ENCODE results near the gene STXBP5. TPM values are rescaled to one million over a fixed set of nuclear protein-coding genes. Genes with fewer than 3 reads are reported as not detected.

STXBP5 gene
- total RNA-seq, 2 experiments from 2014 or later = 14.4 to 15.0 TPM

DNA sequence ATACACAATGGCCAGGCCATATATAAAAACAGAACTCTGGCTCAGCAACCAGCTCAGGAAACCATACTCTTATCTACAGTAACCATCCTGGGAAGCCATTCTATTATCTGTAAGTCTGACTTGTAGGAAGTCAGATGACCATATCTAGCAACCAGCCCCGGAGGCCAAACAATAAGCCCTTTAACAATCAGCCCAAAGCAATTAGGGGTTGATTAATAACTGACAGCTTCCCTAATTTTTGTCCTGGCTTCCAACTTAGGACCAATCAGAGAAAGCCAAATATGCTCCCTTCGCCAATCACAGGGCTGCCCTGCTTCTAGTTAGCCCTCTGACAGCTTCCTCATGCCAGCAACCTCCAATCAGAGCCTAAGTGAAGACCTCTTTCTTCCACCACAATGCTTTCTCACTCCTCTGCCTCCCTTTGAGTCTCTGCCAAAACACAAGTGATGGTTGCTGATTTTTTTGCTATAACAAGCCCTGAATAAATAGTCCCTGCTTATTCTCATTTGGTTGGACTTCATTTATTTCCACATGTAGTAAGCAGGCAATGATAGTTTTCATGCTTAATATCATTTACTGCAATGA is 37.8 kb upstream of the STXBP5 start:
- ChIA-PET POLR2A (no interaction called here), CTCF (no interaction called here)
- no peaks in the 10 kb centered on the region for H3K36me3 Mint-ChIP-seq (ENCODE audit: low read depth)
- H3K27me3 Mint-ChIP-seq = peaks cover 2% of the 10 kb centered on the region
- intact Hi-C loops (cut with DNase I, micrococcal nuclease) = no loop called here
- DNase-seq = no peak
- no peak for ATAC-seq
- H3K4me1 Mint-ChIP-seq = peaks cover 9% of the 10 kb centered on the region
- H3K27ac Mint-ChIP-seq = no peak overlapping the region
- H3K4me3 Mint-ChIP-seq = no peak overlapping the region
- H3K9me3 Mint-ChIP-seq (ENCODE audit: low read depth) = no peaks in the 10 kb centered on the region

DNA sequence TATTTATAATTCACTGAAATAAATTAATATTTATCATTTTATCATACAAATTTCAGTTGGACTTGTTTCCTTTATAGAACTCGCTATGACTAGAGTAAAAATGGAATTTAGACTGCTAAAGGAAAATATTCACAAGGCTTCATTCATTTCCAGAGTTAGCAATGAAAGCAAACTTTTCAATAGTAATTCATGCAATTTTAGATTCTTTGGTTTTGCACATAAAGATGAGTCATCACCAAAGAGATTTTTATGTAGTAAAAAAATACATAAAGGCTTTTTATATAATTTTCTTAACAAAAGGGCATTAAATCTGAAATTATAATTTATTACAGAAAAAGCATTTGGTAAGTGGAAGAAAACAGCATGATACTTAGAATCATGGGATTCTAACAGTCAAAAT is 37.2 kb upstream of the STXBP5 start:
- intact Hi-C loops (cut with DNase I, micrococcal nuclease) = no loop called here
- H3K27ac Mint-ChIP-seq = no peak overlapping the region
- no peak for DNase-seq
- no peaks in the 10 kb centered on the region for H3K36me3 Mint-ChIP-seq (ENCODE audit: low read depth)
- ChIA-PET CTCF (no interaction called here), POLR2A (no interaction called here)
- H3K4me1 Mint-ChIP-seq = peaks cover 9% of the 10 kb centered on the region
- no peaks in the 10 kb centered on the region for H3K9me3 Mint-ChIP-seq (ENCODE audit: low read depth)
- no peak overlapping the region for H3K4me3 Mint-ChIP-seq
- no peak for ATAC-seq
- H3K27me3 Mint-ChIP-seq = peaks cover 2% of the 10 kb centered on the region

DNA sequence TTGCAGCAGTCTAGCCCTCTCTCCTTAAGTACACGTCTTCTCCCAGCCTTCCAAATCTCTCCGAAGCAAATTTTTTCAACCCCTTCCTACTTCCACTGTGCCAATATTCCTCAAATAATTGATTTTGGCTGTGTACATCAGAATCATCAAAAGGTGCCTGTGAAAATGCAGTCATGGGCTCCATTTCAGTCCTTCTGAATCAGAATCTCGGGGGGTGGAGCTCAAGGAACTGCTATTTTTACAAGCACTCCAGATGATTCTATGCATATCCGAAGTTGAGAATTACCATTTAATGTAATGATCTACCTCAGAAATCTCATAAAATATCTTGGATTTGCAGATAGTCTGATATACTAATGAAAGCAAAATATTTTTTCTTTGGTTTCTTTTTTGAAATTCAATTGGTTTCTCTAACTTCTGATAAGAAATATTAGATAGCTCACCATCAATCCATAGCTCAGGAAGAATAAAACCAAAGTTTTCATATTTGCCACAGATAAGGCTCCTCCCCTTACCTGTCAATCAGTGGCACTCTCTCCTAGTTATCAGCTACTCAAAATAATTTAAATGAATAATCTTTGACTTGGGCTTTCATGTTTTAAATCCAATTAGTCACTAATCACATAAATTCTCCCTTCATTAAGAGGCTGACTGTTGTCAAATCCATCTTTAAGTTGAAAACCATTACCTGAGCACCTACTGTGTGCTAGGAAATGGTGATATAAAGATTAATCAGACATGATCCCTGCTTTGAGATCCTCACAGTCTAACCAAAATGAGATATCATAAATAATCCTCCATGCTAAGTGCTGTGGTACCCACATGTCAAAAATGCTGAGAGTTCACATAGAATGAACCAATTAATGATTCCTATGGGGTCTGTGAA is 36.4 kb upstream of the STXBP5 start:
- CTCF ChIA-PET = no interaction called here
- Mint-ChIP-seq H3K4me1 (peaks cover 9% of the 10 kb centered on the region), H3K9me3 (ENCODE audit: low read depth) (no peaks in the 10 kb centered on the region), H3K4me3 (no peak overlapping the region), H3K27ac (no peak overlapping the region), H3K36me3 (ENCODE audit: low read depth) (no peaks in the 10 kb centered on the region), H3K27me3 (peaks cover under 1% of the 10 kb centered on the region)
- intact Hi-C loops (cut with DNase I, micrococcal nuclease) = no loop called here
- POLR2A ChIA-PET = no interaction called here
- ATAC-seq = no peak
- DNase-seq = no peak

DNA sequence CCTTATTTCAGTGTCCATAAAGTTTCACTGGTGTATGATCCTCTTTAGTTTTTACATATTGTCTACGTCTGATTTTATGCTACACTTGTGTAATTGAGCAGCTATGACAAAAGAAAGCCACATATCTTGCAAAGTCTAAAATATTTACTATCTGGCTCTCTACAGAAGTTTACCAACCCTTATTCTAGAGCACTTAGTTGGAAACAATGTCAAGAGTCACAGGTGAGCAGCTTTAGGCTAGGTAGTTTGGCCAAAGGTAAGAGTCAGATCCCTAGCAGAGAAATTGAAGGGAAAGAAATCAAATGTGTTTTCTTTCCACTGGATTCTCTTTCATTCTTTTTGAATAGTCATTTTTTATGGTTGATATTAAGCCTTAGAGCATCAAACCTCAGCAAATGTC is 34.7 kb upstream of the STXBP5 start:
- Mint-ChIP-seq H3K4me1 (peaks cover 9% of the 10 kb centered on the region), H3K27me3 (no peaks in the 10 kb centered on the region), H3K4me3 (no peak overlapping the region), H3K36me3 (ENCODE audit: low read depth) (no peaks in the 10 kb centered on the region), H3K9me3 (ENCODE audit: low read depth) (no peaks in the 10 kb centered on the region), H3K27ac (no peak overlapping the region)
- intact Hi-C loops (cut with DNase I, micrococcal nuclease) = no loop called here
- DNase-seq = no peak
- ChIA-PET POLR2A (no interaction called here), CTCF (interaction anchor here (0.6 to 1.3 kb wide), 2 partner anchors 18 to 390 kb away, joined by 3 read pairs; no protein-coding TSS in a partner anchor)
- no peak for ATAC-seq

DNA sequence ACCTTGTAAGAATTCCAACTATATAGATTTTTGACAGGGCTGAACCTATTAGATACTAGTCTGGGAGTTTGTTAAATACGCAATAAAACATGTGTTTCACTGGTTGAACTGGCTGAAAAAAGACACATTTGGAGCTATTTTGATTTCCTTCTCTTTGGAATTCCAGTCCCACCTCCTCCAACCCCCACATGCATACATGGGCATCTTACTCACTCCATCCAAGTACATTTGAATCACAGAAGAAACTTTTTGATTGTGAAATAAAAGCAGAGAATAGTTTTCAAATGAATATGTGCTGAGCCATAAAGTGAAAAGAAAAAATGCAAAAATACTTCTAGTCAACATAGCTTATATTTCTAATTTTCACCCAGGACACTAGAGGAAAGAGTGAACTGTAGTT is 33.9 kb upstream of the STXBP5 start:
- ChIA-PET CTCF (interaction anchor here (0.6 kb wide), 1 partner anchor 391 kb away, joined by 3 read pairs; no protein-coding TSS in a partner anchor), POLR2A (no interaction called here)
- DNase-seq = no peak
- ATAC-seq = no peak
- no peak overlapping the region for H3K4me3 Mint-ChIP-seq
- no peaks in the 10 kb centered on the region for H3K9me3 Mint-ChIP-seq (ENCODE audit: low read depth)
- intact Hi-C loops (cut with DNase I, micrococcal nuclease) = no loop called here
- H3K27me3 Mint-ChIP-seq = no peaks in the 10 kb centered on the region
- H3K36me3 Mint-ChIP-seq (ENCODE audit: low read depth) = no peaks in the 10 kb centered on the region
- H3K4me1 Mint-ChIP-seq = peaks cover 9% of the 10 kb centered on the region
- no peak overlapping the region for H3K27ac Mint-ChIP-seq

DNA sequence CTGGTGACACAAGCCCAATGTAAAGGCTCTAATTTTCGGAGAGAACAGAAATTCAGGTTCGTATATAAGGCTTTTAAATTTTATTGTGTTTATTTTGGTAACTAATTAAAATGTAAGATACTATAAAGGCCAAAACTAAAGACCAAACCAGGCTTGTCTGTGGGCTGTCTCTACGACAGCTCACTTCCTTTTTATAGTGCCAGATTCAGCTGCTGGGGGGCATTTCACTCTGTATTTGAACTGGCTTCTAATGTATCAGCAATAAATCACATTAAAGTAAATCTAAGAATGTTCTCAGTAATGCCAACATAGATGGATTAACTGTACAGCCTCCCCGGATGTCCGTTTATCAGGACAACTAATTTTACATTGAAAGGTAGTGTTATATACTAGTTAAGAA is 31.1 kb upstream of the STXBP5 start:
- no peak for ATAC-seq
- CTCF ChIA-PET = no interaction called here

DNA sequence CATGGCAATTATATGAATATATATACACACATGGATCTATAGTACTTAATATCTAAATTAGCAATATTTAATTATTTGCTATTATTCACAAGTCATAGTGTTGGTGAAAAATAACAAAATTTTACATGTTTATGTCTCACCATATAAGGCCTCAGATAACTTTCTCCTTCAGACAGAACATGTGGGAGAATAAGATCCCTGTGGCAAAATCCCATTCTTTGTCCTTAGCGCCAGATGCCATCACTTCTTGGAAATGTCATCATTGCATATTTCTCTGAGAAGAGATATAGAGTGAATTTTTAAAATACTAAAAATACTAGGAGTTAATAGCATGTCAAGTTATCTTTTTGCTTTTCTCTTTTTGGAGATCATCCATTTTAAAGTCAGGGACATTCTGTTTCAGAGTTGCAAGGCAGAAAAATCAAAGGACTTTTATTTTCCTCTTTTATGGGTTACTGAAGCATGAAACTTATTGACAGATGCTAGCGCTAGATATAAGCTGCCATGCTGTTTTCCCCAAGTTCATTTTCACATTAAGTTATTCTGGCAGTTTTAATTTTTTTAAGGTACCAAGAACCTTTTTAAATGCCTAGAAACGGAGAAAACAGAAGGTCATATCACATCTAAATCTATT is 30.4 kb upstream of the STXBP5 start:
- intact Hi-C loops (cut with DNase I, micrococcal nuclease) = no loop called here
- no peak for DNase-seq
- peaks cover 2% of the 10 kb centered on the region for H3K4me1 Mint-ChIP-seq
- CTCF ChIA-PET = no interaction called here
- POLR2A ChIA-PET = no interaction called here
- no peak for ATAC-seq
- H3K36me3 Mint-ChIP-seq (ENCODE audit: low read depth) = no peaks in the 10 kb centered on the region
- no peaks in the 10 kb centered on the region for H3K9me3 Mint-ChIP-seq (ENCODE audit: low read depth)
- H3K27ac Mint-ChIP-seq = no peak overlapping the region
- H3K27me3 Mint-ChIP-seq = no peaks in the 10 kb centered on the region
- H3K4me3 Mint-ChIP-seq = no peak overlapping the region

More for the DNA sequence above, 31.1 kb upstream of the STXBP5 start:
- Mint-ChIP-seq H3K4me1 (peaks cover 2% of the 10 kb centered on the region), H3K9me3 (ENCODE audit: low read depth) (no peaks in the 10 kb centered on the region), H3K27me3 (no peaks in the 10 kb centered on the region), H3K36me3 (ENCODE audit: low read depth) (no peaks in the 10 kb centered on the region), H3K4me3 (no peak overlapping the region), H3K27ac (no peak overlapping the region)
- POLR2A ChIA-PET = no interaction called here
- no peak for DNase-seq
- intact Hi-C loops (cut with DNase I, micrococcal nuclease) = no loop called here

DNA sequence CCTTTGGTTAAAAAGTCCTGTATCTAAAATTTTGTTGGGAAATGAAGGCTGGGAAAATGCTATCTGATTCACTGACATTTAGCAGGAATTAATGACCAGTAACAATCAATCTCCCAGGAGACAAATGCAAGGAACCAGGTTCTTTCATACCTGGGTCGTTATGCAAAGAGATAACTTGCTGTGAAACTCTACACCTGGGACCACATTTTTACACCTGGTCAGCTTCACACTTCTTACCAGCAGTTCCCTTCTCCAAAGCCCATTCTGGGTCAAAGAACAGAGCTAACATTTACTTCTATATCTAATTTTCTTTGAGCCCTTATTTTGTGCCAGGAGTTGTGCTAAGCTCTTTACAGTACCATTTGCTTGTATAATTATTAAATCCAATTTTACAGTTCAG is 27.4 kb upstream of the STXBP5 start:
- CTCF ChIA-PET = no interaction called here
- no peaks in the 10 kb centered on the region for H3K36me3 Mint-ChIP-seq (ENCODE audit: low read depth)

DNA sequence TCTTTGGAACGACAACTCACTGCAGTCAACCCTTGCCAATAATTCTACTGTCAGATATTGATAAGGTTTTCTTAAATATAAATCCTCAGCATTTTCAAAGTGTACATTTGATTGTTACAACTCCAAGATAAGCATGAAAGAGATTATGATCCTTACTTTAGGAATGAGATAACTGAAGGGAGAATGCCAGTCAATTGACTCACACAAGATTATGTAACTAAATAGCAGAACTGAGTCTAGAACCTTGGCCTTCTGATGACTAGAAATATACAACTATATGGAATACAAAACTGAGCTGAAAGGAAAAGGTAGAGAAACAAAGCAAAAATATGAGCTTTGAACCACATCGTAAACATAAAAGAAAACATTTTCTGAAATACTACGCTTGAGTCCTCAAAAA is 26.9 kb upstream of the STXBP5 start:
- POLR2A ChIA-PET = no interaction called here

More for the DNA sequence above, 27.4 kb upstream of the STXBP5 start:
- no peak for ATAC-seq
- intact Hi-C loops (cut with DNase I, micrococcal nuclease) = no loop called here
- Mint-ChIP-seq H3K4me1 (no peaks in the 10 kb centered on the region), H3K27ac (no peak overlapping the region), H3K4me3 (no peak overlapping the region), H3K9me3 (ENCODE audit: low read depth) (no peaks in the 10 kb centered on the region), H3K27me3 (no peaks in the 10 kb centered on the region)
- DNase-seq = no peak
- POLR2A ChIA-PET = no interaction called here

DNA sequence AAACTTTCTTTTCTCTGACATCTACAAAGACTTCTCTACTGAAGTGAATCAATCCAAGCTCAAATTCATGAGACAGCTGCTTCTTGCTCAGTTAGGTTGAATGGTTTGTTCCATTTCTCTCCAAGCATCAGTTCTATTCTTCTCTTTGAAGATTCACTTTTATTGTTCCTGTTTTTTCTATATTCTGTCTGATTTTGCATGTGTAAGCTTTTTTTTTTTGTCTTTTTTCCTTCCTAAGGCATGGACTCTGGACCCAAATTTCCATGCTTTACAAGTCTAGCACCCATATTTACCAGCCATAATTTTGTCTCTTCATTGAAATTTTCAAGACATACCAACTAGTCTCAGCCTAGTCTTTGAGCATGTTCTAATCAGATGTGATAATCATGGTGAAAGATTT is 25.9 kb upstream of the STXBP5 start:
- no peak overlapping the region for H3K27ac Mint-ChIP-seq
- ATAC-seq = no peak
- H3K4me3 Mint-ChIP-seq = no peak overlapping the region
- POLR2A ChIA-PET = interaction anchor here (0.6 kb wide), 2 partner anchors 17 to 317 kb away, joined by 3 to 4 read pairs; no protein-coding TSS in a partner anchor
- no peaks in the 10 kb centered on the region for H3K36me3 Mint-ChIP-seq (ENCODE audit: low read depth)
- CTCF ChIA-PET = interaction anchor here (0.6 kb wide), 1 partner anchor 950 kb away, joined by 3 read pairs; no protein-coding TSS in a partner anchor
- no peaks in the 10 kb centered on the region for H3K4me1 Mint-ChIP-seq
- intact Hi-C loops (cut with DNase I, micrococcal nuclease) = no loop called here
- DNase-seq = no peak
- no peaks in the 10 kb centered on the region for H3K27me3 Mint-ChIP-seq
- H3K9me3 Mint-ChIP-seq (ENCODE audit: low read depth) = no peaks in the 10 kb centered on the region

More for the DNA sequence above, 26.9 kb upstream of the STXBP5 start:
- no peak for DNase-seq
- Mint-ChIP-seq H3K27ac (no peak overlapping the region), H3K27me3 (no peaks in the 10 kb centered on the region), H3K36me3 (ENCODE audit: low read depth) (no peaks in the 10 kb centered on the region), H3K4me1 (no peaks in the 10 kb centered on the region), H3K9me3 (ENCODE audit: low read depth) (no peaks in the 10 kb centered on the region), H3K4me3 (no peak overlapping the region)
- CTCF ChIA-PET = interaction anchor here (0.6 kb wide), 1 partner anchor 989 kb away, joined by 3 read pairs; no protein-coding TSS in a partner anchor
- intact Hi-C loops (cut with DNase I, micrococcal nuclease) = no loop called here
- ATAC-seq = no peak

DNA sequence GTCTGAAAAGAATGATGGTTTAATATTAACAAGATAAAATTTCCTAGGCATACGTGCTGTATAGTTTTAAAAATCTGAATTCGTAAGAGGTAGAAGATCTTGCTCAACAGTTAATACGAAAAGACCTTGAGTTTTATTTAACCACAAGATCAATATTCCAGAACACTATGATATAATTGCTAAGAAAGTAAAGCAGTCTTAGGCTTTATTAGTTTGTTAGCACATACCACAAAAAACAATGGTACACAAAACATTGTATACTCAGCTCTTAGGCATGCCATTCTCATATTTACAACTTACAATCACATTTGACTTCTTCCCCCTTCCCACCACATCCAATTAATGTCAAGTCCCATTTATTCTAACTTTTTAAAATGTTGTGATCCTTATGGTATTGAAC is 24.4 kb upstream of the STXBP5 start:
- Mint-ChIP-seq H3K4me1 (no peaks in the 10 kb centered on the region), H3K9me3 (ENCODE audit: low read depth) (no peaks in the 10 kb centered on the region), H3K36me3 (ENCODE audit: low read depth) (no peaks in the 10 kb centered on the region), H3K27me3 (no peaks in the 10 kb centered on the region), H3K4me3 (no peak overlapping the region), H3K27ac (no peak overlapping the region)
- DNase-seq = no peak
- ChIA-PET CTCF (no interaction called here), POLR2A (no interaction called here)
- intact Hi-C loops (cut with DNase I, micrococcal nuclease) = no loop called here
- no peak for ATAC-seq

DNA sequence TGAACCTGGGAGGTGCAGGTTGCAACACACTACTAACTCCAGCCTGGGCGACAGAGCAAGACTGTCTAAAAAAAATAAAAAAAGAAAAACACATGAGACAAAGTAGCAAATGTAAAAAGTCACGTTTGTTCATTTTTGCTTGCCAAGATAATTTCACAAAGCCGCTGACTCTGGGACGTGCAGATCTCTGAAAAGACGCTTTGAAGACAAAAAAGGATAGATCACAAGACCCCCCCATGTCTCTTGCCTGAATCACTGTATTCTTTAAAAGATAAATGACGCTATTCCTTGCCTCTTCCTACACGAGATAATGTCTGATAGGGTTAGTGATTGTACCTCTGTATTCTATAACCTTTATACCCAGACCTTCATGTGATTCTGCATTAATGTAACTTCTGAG is 23.3 kb upstream of the STXBP5 start:
- Mint-ChIP-seq H3K4me3 (no peak overlapping the region), H3K36me3 (ENCODE audit: low read depth) (no peaks in the 10 kb centered on the region), H3K9me3 (ENCODE audit: low read depth) (no peaks in the 10 kb centered on the region), H3K4me1 (no peaks in the 10 kb centered on the region), H3K27ac (no peak overlapping the region), H3K27me3 (no peaks in the 10 kb centered on the region)
- CTCF ChIA-PET = interaction anchor here (0.7 kb wide), 1 partner anchor 9 kb away, joined by 3 read pairs; no protein-coding TSS in a partner anchor
- intact Hi-C loops (cut with DNase I, micrococcal nuclease) = no loop called here
- POLR2A ChIA-PET = no interaction called here
- DNase-seq (no peak), ATAC-seq (no peak)

Data from activated CD4-positive, alpha-beta T cell treated with anti-CD3 and anti-CD28 coated beads for 36 hours (primary cell).